ENCODE data around the gene GAST.

The GAST gene, protein sequence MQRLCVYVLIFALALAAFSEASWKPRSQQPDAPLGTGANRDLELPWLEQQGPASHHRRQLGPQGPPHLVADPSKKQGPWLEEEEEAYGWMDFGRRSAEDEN

DNA sequence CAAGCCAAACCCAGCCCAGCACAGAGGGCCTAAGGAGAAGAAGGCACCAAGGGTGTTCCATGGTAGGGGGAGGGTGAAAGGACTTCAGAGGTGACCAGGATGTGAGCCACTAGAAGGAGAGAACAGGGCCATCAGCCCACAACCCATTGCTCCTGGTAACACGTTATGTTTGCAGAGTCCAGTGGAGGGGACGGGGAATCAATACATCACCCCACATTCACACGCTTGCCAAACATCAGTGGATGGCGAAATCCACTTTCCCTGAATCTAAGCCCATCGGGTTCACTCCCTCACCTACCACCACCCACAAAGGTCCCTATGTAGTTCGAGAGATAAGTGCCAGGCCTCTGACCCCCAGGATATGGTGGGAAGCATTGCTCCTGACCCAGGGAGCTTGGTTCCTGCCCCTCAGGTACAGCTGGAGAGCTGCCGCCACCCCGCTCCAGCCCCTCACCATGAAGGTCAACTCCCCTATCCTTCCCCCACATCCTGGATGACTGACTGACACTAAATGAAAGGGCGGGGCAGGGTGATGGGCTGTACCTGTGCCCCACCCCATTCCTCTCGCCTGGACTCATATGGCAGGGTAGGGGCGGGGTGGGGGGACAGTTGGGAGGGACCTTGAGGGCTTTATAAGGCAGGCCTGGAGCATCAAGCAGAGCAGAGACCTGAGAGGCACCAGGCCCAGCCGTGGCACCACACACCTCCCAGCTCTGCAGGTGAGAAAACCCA, at the start of gene GAST:
GAST (plus strand) TSS at position 663 of the 732 bp plus-strand sequence. CDS start 3,106 bp downstream, outside the sequence.
- H3K36me3 Mint-ChIP-seq (ENCODE audit: low read depth) = no peaks in the 10 kb centered on the region
- H3K9me3 Mint-ChIP-seq = peaks cover 3% of the 10 kb centered on the region
- H3K4me3 Mint-ChIP-seq = no peak within 1 kb of the TSS
- H3K4me1 Mint-ChIP-seq = no peaks in the 10 kb centered on the region
- TF ChIP-seq, protein P1, sequence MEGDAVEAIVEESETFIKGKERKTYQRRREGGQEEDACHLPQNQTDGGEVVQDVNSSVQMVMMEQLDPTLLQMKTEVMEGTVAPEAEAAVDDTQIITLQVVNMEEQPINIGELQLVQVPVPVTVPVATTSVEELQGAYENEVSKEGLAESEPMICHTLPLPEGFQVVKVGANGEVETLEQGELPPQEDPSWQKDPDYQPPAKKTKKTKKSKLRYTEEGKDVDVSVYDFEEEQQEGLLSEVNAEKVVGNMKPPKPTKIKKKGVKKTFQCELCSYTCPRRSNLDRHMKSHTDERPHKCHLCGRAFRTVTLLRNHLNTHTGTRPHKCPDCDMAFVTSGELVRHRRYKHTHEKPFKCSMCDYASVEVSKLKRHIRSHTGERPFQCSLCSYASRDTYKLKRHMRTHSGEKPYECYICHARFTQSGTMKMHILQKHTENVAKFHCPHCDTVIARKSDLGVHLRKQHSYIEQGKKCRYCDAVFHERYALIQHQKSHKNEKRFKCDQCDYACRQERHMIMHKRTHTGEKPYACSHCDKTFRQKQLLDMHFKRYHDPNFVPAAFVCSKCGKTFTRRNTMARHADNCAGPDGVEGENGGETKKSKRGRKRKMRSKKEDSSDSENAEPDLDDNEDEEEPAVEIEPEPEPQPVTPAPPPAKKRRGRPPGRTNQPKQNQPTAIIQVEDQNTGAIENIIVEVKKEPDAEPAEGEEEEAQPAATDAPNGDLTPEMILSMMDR (IDR thresholded peaks at IDR 0.05) = no peak
- H3K27me3 Mint-ChIP-seq (ENCODE audit: low read depth, poor library complexity) = peaks cover 42% of the 10 kb centered on the region
- no peak within 1 kb of the TSS for H3K27ac Mint-ChIP-seq
- DNase-seq = no peak

DNA sequence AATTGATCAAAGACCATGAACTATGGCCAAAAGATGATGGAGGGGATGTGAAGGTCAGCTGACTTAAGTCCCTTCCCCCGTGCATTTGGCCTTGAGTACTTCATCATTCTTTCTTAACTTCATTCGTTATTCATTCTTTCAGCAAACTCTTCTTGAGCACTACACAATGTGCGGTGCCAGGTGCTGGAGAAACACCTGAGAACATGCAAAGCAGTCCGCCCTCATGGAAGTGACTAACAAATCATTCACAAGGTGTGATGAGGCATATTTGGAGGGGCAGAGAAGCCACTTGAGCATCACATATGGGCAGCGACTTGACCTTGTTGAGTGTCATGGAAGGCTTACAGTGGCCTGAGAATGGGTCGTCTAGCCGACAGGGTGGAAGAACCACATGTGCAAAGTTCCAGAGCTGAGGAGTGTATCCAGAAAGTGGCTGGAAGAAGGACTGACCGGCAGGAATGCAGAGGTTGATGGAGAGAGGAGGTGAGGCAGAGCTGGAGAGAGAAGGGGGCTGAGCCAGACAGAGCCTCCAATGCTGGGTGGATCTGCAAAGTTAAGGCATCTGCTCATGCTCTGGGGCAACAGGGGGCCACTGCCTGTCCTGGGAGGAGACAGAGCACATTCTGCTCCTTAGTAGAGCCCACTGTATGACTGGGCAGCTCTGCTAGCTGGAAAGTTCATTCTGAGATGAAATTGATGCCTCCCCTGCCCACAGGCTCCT, 48.5 kb upstream of the GAST start:
- no peak for DNase-seq
- H3K27me3 Mint-ChIP-seq (ENCODE audit: low read depth, poor library complexity) = peaks cover 32% of the 10 kb centered on the region
- no peak overlapping the region for H3K4me3 Mint-ChIP-seq
- TF ChIP-seq, protein P1 (IDR thresholded peaks at IDR 0.05) = no peak
- H3K4me1 Mint-ChIP-seq = peaks cover 37% of the 10 kb centered on the region
- H3K36me3 Mint-ChIP-seq (ENCODE audit: low read depth) = no peaks in the 10 kb centered on the region
- H3K9me3 Mint-ChIP-seq = no peaks in the 10 kb centered on the region
- no peak overlapping the region for H3K27ac Mint-ChIP-seq

DNA sequence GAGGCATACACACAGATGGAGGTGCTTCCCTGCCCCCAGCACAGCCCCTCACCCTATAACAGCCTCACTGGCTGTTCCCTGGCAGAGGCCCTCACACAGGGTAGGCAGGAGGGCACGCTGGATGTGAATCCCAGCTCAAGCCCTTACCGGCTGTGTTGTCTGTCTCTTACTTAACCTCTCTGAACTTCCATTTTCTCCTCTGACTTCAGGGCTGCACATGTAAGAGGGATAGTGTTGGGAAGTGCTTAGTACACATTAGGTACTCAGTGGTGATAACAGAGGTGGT, 48.0 kb upstream of the GAST start:
- H3K36me3 Mint-ChIP-seq (ENCODE audit: low read depth) = no peaks in the 10 kb centered on the region
- H3K27me3 Mint-ChIP-seq (ENCODE audit: low read depth, poor library complexity) = peaks cover 32% of the 10 kb centered on the region

DNA sequence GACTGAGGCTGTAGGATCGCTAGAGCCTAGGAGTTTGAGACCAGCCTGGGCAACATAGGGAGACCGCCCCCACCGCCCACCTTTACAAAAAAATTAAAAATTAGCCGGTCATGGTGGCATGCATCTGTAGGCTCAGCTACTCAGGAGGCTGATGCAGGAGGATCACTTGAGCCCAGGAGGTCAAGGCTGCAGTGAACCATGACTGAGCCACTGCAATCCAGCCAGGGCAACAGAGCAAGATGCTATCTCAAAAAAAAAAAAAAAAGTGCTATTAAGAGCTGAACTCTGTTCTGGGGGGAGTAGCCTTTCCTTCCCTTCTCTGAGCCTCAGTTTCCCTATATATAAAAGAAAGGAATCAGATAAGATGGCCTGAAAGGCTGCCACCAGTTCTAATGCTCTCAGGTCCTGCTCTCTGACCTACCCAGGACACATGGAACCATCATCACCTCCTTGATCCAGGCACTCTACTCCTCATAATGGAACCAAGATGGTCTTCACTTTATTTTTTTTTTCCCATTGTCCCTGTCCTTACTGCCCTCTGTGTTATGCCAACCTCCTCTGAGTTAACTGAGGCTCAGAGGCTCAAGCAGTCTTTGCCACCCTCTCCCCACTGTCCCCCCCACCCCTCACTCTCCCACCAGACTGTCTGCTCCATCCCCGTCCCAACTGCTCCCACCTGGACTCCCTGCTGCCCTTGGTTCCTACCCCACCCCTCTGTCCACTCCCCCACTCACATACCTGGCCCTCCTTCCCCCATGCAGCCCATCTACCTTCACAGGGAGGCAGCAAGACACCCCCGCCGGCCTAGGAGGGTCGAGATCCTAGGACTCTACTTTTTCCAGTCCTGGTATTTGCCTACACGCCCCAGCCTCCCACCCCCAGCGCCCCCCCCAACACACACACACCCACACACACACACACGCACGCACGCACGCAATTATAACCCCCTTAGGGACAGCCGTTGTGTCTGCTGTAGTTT, 47.3 kb upstream of the GAST start:
- no peaks in the 10 kb centered on the region for H3K36me3 Mint-ChIP-seq (ENCODE audit: low read depth)
- no peaks in the 10 kb centered on the region for H3K9me3 Mint-ChIP-seq
- H3K4me1 Mint-ChIP-seq = peaks cover 37% of the 10 kb centered on the region
- TF ChIP-seq, protein P1 (IDR thresholded peaks at IDR 0.05) = no peak
- H3K27ac Mint-ChIP-seq = no peak overlapping the region
- H3K27me3 Mint-ChIP-seq (ENCODE audit: low read depth, poor library complexity) = peaks cover 32% of the 10 kb centered on the region
- no peak overlapping the region for H3K4me3 Mint-ChIP-seq
- no peak for DNase-seq

More for the DNA sequence above, 48.0 kb upstream of the GAST start:
- Mint-ChIP-seq H3K9me3 (no peaks in the 10 kb centered on the region), H3K4me3 (no peak overlapping the region), H3K4me1 (peaks cover 37% of the 10 kb centered on the region), H3K27ac (no peak overlapping the region)
- TF ChIP-seq, protein P1 (IDR thresholded peaks at IDR 0.05) = no peak
- no peak for DNase-seq

DNA sequence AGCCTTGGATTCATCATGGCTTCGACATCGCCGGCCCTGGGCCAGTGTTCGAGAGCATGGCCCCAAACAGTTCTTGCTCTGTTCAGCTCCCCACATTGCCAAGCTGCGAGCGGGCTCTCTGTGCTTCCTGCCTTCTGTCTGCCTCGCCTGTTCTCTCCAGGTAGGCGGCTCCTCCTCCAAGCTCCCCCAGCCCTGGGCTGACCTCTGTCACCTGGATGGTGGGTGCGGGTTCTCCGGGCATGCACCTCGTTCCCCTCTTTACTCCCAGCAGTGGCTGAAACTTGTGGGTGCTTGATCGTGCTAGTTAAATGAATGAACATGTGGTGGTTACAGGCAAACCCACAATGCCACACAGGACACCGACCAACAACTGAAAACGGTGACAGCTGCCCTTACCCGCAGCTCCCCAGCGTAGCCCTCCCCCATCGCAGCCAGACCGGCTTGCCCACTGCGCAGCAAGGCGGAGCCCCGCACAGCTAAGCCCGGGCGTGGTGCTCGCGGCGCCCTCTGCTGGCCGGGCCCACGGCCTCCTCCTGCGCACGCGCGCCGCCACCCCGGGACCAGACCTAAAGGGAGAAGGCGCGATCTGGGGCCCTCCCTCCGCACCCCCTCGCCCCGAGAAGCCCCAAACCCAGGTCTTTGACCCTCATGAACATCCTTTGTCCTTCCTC, 46.4 kb upstream of the GAST start:
- Mint-ChIP-seq H3K27ac (no peak overlapping the region), H3K4me1 (peaks cover 30% of the 10 kb centered on the region), H3K36me3 (ENCODE audit: low read depth) (no peaks in the 10 kb centered on the region), H3K9me3 (no peaks in the 10 kb centered on the region), H3K27me3 (ENCODE audit: low read depth, poor library complexity) (peaks cover 28% of the 10 kb centered on the region), H3K4me3 (peak overlapping the region; percentile 78)
- TF ChIP-seq, protein P1 (IDR thresholded peaks at IDR 0.05) = peak; percentile 88
- peak; percentile 92 for DNase-seq

Measured in nephron progenitor cell (in vitro differentiated cells).